K562 (cell line): Measurements from ENCODE around the gene WDR76. TPM values are rescaled to one million over a fixed set of nuclear protein-coding genes. Genes with fewer than 3 reads are reported as not detected.
A peak's percentile ranks its signal among the peaks of the same experiment; 100 is the strongest.

ENCODE experiments used
- CBFB ChIP-seq: sonication (generic); formaldehyde crosslinking; IDR thresholded peaks from 2 replicates; pipeline ENCODE4 v1.4.0; 2020; ENCODE audit warnings: mild to moderate bottlenecking, missing genetic modification reagents
- CBX3 ChIP-seq, 2 experiments: IDR thresholded peaks; 1 replicate in 1 of 2; 2 replicates in 1 of 2; pipeline ENCODE4 v1.6.1; 2012; ENCODE audit warnings: inconsistent platforms in 2 of 2, low read length in 2 of 2, borderline replicate concordance in 1 of 2, control low read depth in 1 of 2
- CHCHD3 ChIP-seq: fragments of 250-450 bp; sonication (Bioruptor Pico); IDR thresholded peaks from 2 replicates; pipeline ENCODE4 v2.1.2; 2022; ENCODE audit warnings: mild to moderate bottlenecking
- E2F5 ChIP-seq: sonication (generic); formaldehyde crosslinking; IDR thresholded peaks from 2 replicates; pipeline ENCODE4 v1.8.0; 2022; ENCODE audit warnings: mild to moderate bottlenecking, missing genetic modification reagents
- ETS1 ChIP-seq: conservative IDR thresholded peaks from 2 replicates; pipeline ENCODE4 v1.6.1; 2011; ENCODE audit warnings: low read depth, mild to moderate bottlenecking, low read length; ENCODE audit not compliant: control insufficient read depth
- GMEB1 ChIP-seq: fragments of 250-450 bp; sonication (Bioruptor Pico); IDR thresholded peaks from 2 replicates; pipeline ENCODE4 v1.4.0; 2020; ENCODE audit warnings: mild to moderate bottlenecking
- HEY1 ChIP-seq: fragments of 250-450 bp; sonication (Bioruptor Pico); IDR thresholded peaks from 2 replicates; pipeline ENCODE4 v1.5.0; 2020; ENCODE audit warnings: mild to moderate bottlenecking, moderate library complexity, borderline replicate concordance
- ILF3 ChIP-seq: fragments of 450-650 bp; IDR thresholded peaks from 2 replicates; pipeline ENCODE4 v1.6.1; 2018; ENCODE audit warnings: antibody characterized with exemption, mild to moderate bottlenecking, moderate library complexity, borderline replicate concordance
- IRF1 ChIP-seq: sonication (generic); formaldehyde crosslinking; IDR thresholded peaks from 2 replicates; pipeline ENCODE4 v1.8.0; 2022; ENCODE audit warnings: missing genetic modification reagents, mild to moderate bottlenecking, borderline replicate concordance
- NFATC3 ChIP-seq: fragments of 450-650 bp; IDR thresholded peaks from 2 replicates; pipeline ENCODE4 v1.6.1; 2017; ENCODE audit warnings: mild to moderate bottlenecking
- POLR3A ChIP-seq: IDR thresholded peaks from 2 replicates; pipeline ENCODE4 v1.6.1; 2011; ENCODE audit warnings: borderline replicate concordance, mild to moderate bottlenecking, moderate library complexity; ENCODE audit not compliant: insufficient read length, insufficient read depth; ENCODE audit errors: extremely low read depth
- TAF9B ChIP-seq: fragments of 450-650 bp; IDR thresholded peaks from 2 replicates; pipeline ENCODE4 v1.6.1; 2018; ENCODE audit warnings: mild to moderate bottlenecking; ENCODE audit not compliant: partially characterized antibody
- TBP ChIP-seq: optimal IDR thresholded peaks from 2 replicates; pipeline ENCODE3; 2011; ENCODE audit warnings: low read depth, low read length, improper control_type of control experiment
- TGIF2 ChIP-seq: sonication (generic); formaldehyde crosslinking; IDR thresholded peaks from 2 replicates; pipeline ENCODE4 v1.8.1; 2022; ENCODE audit warnings: mild to moderate bottlenecking, missing genetic modification reagents, moderate library complexity
- TRIM25 ChIP-seq: fragments of 450-650 bp; IDR thresholded peaks from 2 replicates; pipeline ENCODE4 v1.7.0; 2016; ENCODE audit warnings: borderline replicate concordance
- YY1 ChIP-seq, 3 experiments: IDR thresholded peaks; 2 replicates each; pipeline ENCODE4 v1.6.1; 2011; ENCODE audit warnings: low read length in 2 of 3, mild to moderate bottlenecking in 2 of 3, moderate library complexity in 2 of 3, borderline replicate concordance in 1 of 3, control low read depth in 1 of 3, low read depth in 1 of 3; ENCODE audit not compliant: insufficient read depth in 3 of 3, insufficient replicate concordance in 2 of 3, control insufficient read depth in 1 of 3, insufficient read length in 1 of 3; ENCODE audit errors: extremely low read depth in 1 of 3
- ZFP36 ChIP-seq: fragments of 150-350 bp; IDR thresholded peaks from 2 replicates; pipeline ENCODE4 v1.6.1; 2018; ENCODE audit warnings: low read length, low read depth; ENCODE audit not compliant: partially characterized antibody
- ZNF133 ChIP-seq: fragments of 250-450 bp; sonication (Bioruptor Pico); IDR thresholded peaks from 2 replicates; pipeline ENCODE4 v1.4.0; 2020; ENCODE audit warnings: mild to moderate bottlenecking
- ZNF589 ChIP-seq: fragments of 200-800 bp; sonication (Bioruptor generic); IDR thresholded peaks from 2 replicates; pipeline ENCODE4 v1.6.1; 2016; ENCODE audit warnings: low read depth, missing genetic modification characterization, missing compliant biosample characterization
- polyA plus RNA-seq, 8 experiments: library from polyadenylated mRNA; depleted of rRNA in 4 of 8; stranded (reverse) in 5 of 8; unstranded in 3 of 8; fragments of >200 nt; fragmentation: Nextera tagmentation in 2 of 8; fragmentation: Illumina TruSeq in 1 of 8; extraction: Ambion mirVana in 2 of 8; extraction: Trizol in 1 of 8; gene quantifications; 2 replicates each; pipeline versions ENCODE4 v1.2.1 to v1.2.3, GENCODE V29; 2011 to 2014; ENCODE audit warnings: inconsistent platforms in 1 of 8, missing spikeins in 1 of 8
- total RNA-seq, 7 experiments: library from RNA; depleted of rRNA in 6 of 7; stranded (reverse); fragments of >200 nt in 6 of 7; fragmentation: Illumina TruSeq in 2 of 7; extraction: Trizol in 2 of 7; gene quantifications; 2 replicates each; pipeline versions ENCODE4 v1.2.1 to v1.2.3, GENCODE V29; 2011 to 2021; ENCODE audit warnings: low replicate concordance in 1 of 7

The WDR76 gene
- total and polyA plus RNA-seq, 9 of the 15 experiments (the other 6 are each of a cell fraction or from before 2014, with no cell fraction given), result 9.8 to 69.5 (median 44.4) TPM

- TF ChIP-seq ZFP36 (peak; percentile 2), CHCHD3 (no peak), ZNF589 (CRISPR knock-in tag) (peak; percentile 64; the same call in 1 of the 2 replicates), CBX3 (IDR thresholded peaks at IDR 0.05; ENCODE audit: borderline replicate concordance in 1 of 2, low read length in 2 of 2) (peak in 1 of 2 experiments; percentile 94; a peak in 2 of 3 replicates), TBP (peak; percentile 94), TGIF2 (no peak), YY1 (IDR thresholded peaks at IDR 0.05; ENCODE audit: borderline replicate concordance in 1 of 3, control insufficient read depth in 1 of 3, extremely low read depth in 1 of 3, insufficient read depth in 3 of 3, insufficient read length in 1 of 3, insufficient replicate concordance in 2 of 3, low read depth in 1 of 3, low read length in 2 of 3) (peak in 2 of 3 experiments; percentile 31 to 48), HEY1 (CRISPR knock-in tag) (no peak), IRF1 (no peak), POLR3A (no peak), TRIM25 (no peak), ETS1 (no peak; the same call in 1 of the 2 replicates), CBFB (CRISPR knock-in tag) (no peak), ILF3 (no peak; the same call in 1 of the 2 replicates), GMEB1 (peak; percentile 77), ZNF133 (no peak), E2F5 (CRISPR knock-in tag) (peak; percentile 47; the same call in 1 of the 2 replicates), NFATC3 (no peak; the same call in 1 of the 2 replicates), TAF9B (peak; percentile 88)
These were observed 2.2 kb upstream of the WDR76 start, which contains the start of gene MFAP1 (continued) for GRCh38 chr15:43824302-43825246.
